ENCODE results near the gene ZNF317. TPM values are rescaled to one million over a fixed set of nuclear protein-coding genes. Genes with fewer than 3 reads are reported as not detected.
A peak's percentile ranks its signal among the peaks of the same experiment; 100 is the strongest.

Gene ZNF317
- total and polyA plus RNA-seq, 9 of the 15 experiments (the other 6 are each of a cell fraction or from before 2014, with no cell fraction given) = 17.3 to 43.2 (median 34.8) TPM

- TF ChIP-seq PBX2 (CRISPR knock-in tag; IDR thresholded peaks at IDR 0.05; ENCODE audit: low read depth) = no peak
- 0 out of 2 replicates have a peak, but pooled peaks have one; percentile 5 for TF ChIP-seq PBX2 (tag; conservative IDR thresholded peaks at IDR 0.05; ENCODE audit: low read depth)
- TF ChIP-seq ATF6 (CRISPR knock-in tag; IDR thresholded peaks at IDR 0.05) = peak; percentile 71; the same call in 1 of the 2 replicates
- TF ChIP-seq POLR2H (tag; IDR thresholded peaks at IDR 0.05; ENCODE audit: low read depth) = peak; percentile 72
- peak; percentile 90 for TF ChIP-seq POLR2B (IDR thresholded peaks at IDR 0.05; ENCODE audit: low read depth, partially characterized antibody)
- TF ChIP-seq ZNF644 (tag; IDR thresholded peaks at IDR 0.05; ENCODE audit: low read depth) = 0 out of 2 replicates have a peak, but pooled peaks have one; percentile 44
- TF ChIP-seq ZNF407 (IDR thresholded peaks at IDR 0.05; ENCODE audit: low read depth) = no peak
- no peak for TF ChIP-seq ATF1 (CRISPR knock-in tag; IDR thresholded peaks at IDR 0.05)
- TF ChIP-seq ATF1 (tag; IDR thresholded peaks at IDR 0.05) = peak; percentile 85
- TF ChIP-seq GMEB1 (CRISPR knock-in tag; IDR thresholded peaks at IDR 0.05) = peak; percentile 75
Measured at GRCh38 chr19:9140159-9140874, at the start of gene ZNF317 (continued).
